Endothelial cell of umbilical vein (primary cell): ENCODE data around the gene LAMA4. TPM values are rescaled to one million over a fixed set of nuclear protein-coding genes. Genes with fewer than 3 reads are reported as not detected.

Experiments used
- BruUV-seq: library from RNA; stranded (reverse); fragments of 400-500 nt; replicated peaks from 2 replicates; lab custom pipeline; 2021; lab: Mats Ljungman, UMichigan
- CTCF ChIA-PET: fragments of 300-600, 350-600 bp; sonication (Branson Sonifier 250); formaldehyde crosslinking; loops from one replicate; lab custom pipeline; 2021; ENCODE audit warnings: antibody characterized with exemption, inconsistent platforms; lab: Charles Lee
- POLR2A ChIA-PET: fragments of 300-600, 350-600 bp; sonication (Branson Sonifier 250); formaldehyde crosslinking; loops from one replicate; lab custom pipeline; 2021; ENCODE audit warnings: antibody characterized with exemption, inconsistent platforms; lab: Charles Lee
- DNase-seq: peaks from one replicate; pipeline ENCODE4 v3.0.0-alpha.2; 2011; ENCODE audit warnings: low read depth, low spot score
- FAIRE-seq: peaks from 2 replicates; lab custom pipeline; 2011; peaks lifted over from hg19 to GRCh38; lab: Jason Lieb, UNC
- H2AFZ ChIP-seq: 2 replicates; pipeline ENCODE4 v1.6.0; 2012; ENCODE audit warnings: low read depth, low read length, control low read depth, inconsistent platforms
- H3K27ac ChIP-seq: 2 replicates; pipeline ENCODE4 v1.5.1; 2011; ENCODE audit warnings: low read depth, mild to moderate bottlenecking, control low read depth, low read length, moderate library complexity; ENCODE audit not compliant: insufficient read depth
- H3K27me3 ChIP-seq, 2 experiments: 2 replicates each; pipeline versions ENCODE4 v1.6.0 to v1.6.1; 2011; ENCODE audit warnings: low read length in 2 of 2, mixed read lengths in 1 of 2; ENCODE audit not compliant: control insufficient read depth in 2 of 2, insufficient read depth in 2 of 2
- H3K36me3 ChIP-seq, 2 experiments: 2 replicates in 1 of 2; 3 replicates in 1 of 2; pipeline ENCODE4 v1.5.1; 2011; ENCODE audit warnings: low read length in 2 of 2, mild to moderate bottlenecking in 1 of 2, moderate library complexity in 1 of 2; ENCODE audit not compliant: control insufficient read depth in 2 of 2, insufficient read depth in 2 of 2; ENCODE audit errors: extremely low read depth in 1 of 2
- H3K4me1 ChIP-seq: 3 replicates; pipeline ENCODE4 v1.5.1; 2011; ENCODE audit warnings: mild to moderate bottlenecking, low read length; ENCODE audit not compliant: control insufficient read depth, insufficient read depth; ENCODE audit errors: extremely low read depth
- H3K4me2 ChIP-seq: 2 replicates; pipeline ENCODE4 v1.6.1; 2011; ENCODE audit warnings: low read length, control low read depth, mixed read lengths; ENCODE audit not compliant: insufficient read depth
- H3K4me3 ChIP-seq, 3 experiments: fragments of 200-600 bp in 1 of 3; sonication (generic), shearing (Covaris generic) in 1 of 3; replicated peaks in 1 of 3; 2 replicates each; pipeline ENCODE4 v1.5.1; 2011 to 2016; ENCODE audit warnings: control low read depth in 3 of 3, low read length in 3 of 3, mild to moderate bottlenecking in 2 of 3, inconsistent platforms in 1 of 3, low read depth in 1 of 3, moderate library complexity in 1 of 3; ENCODE audit not compliant: insufficient read depth in 1 of 3
- H3K79me2 ChIP-seq: 2 replicates; pipeline ENCODE4 v1.6.0; 2012; ENCODE audit warnings: low read length, inconsistent platforms; ENCODE audit not compliant: control insufficient read depth, insufficient read depth
- H3K9ac ChIP-seq: replicated peaks from 2 replicates; pipeline ENCODE3; 2011; ENCODE audit warnings: low read length, control low read depth; ENCODE audit not compliant: insufficient read depth; ENCODE audit errors: extremely low read depth
- H3K9me1 ChIP-seq: replicated peaks from 3 replicates; pipeline ENCODE4 v1.6.0; 2011; ENCODE audit warnings: mild to moderate bottlenecking, low read length; ENCODE audit not compliant: control insufficient read depth, insufficient read depth; ENCODE audit errors: extremely low read depth
- H3K9me3 ChIP-seq: replicated peaks from 2 replicates; pipeline ENCODE4 v1.5.1; 2012; ENCODE audit warnings: low read length, inconsistent platforms; ENCODE audit not compliant: control insufficient read depth, insufficient read depth
- H4K20me1 ChIP-seq: replicated peaks from 2 replicates; pipeline ENCODE3; 2011; ENCODE audit warnings: mild to moderate bottlenecking, low read length; ENCODE audit not compliant: control insufficient read depth, insufficient read depth; ENCODE audit errors: extremely low read depth
- CTCF ChIP-seq, 2 donors: IDR thresholded peaks; 1 replicate in 1 of 2; 2 replicates in 1 of 2; pipeline ENCODE4 v1.5.1; 2011; ENCODE audit warnings: low read length in 2 of 2, mild to moderate bottlenecking in 2 of 2, moderate library complexity in 2 of 2, control low read depth in 1 of 2, inconsistent platforms in 1 of 2, low read depth in 1 of 2; ENCODE audit not compliant: insufficient read depth in 1 of 2; ENCODE audit errors: extremely low read depth in 1 of 2
- EZH2 ChIP-seq: IDR thresholded peaks from 2 replicates; pipeline ENCODE4 v1.6.1; 2012; ENCODE audit warnings: borderline replicate concordance, low read depth, mild to moderate bottlenecking, moderate library complexity, low read length, inconsistent platforms; ENCODE audit not compliant: severe bottlenecking
- FOS ChIP-seq: IDR thresholded peaks from 2 replicates; pipeline ENCODE4 v1.6.1; 2011; ENCODE audit warnings: mild to moderate bottlenecking, low read length, moderate library complexity, borderline replicate concordance; ENCODE audit not compliant: insufficient read depth
- GATA2 ChIP-seq: IDR thresholded peaks from 2 replicates; pipeline ENCODE4 v1.7.0; 2011; ENCODE audit warnings: low read depth, mild to moderate bottlenecking, moderate library complexity, mixed read lengths, low read length; ENCODE audit not compliant: insufficient read length, insufficient read depth
- JUN ChIP-seq: IDR thresholded peaks from 2 replicates; pipeline ENCODE4 v1.6.1; 2011; ENCODE audit warnings: borderline replicate concordance, low read depth; ENCODE audit not compliant: insufficient read length, insufficient read depth
- MAX ChIP-seq: IDR thresholded peaks from 2 replicates; pipeline ENCODE4 v1.6.1; 2011; ENCODE audit not compliant: insufficient read depth, insufficient read length
- MYC ChIP-seq: IDR thresholded peaks from one replicate; pipeline ENCODE4 v1.6.1; 2011; ENCODE audit warnings: mild to moderate bottlenecking, low read depth, low read length
- POLR2A ChIP-seq: IDR thresholded peaks from 2 replicates; pipeline ENCODE4 v1.6.1; 2012; ENCODE audit warnings: low read depth, mild to moderate bottlenecking, control low read depth, low read length
- POLR2AphosphoS5 ChIP-seq: IDR thresholded peaks from 2 replicates; pipeline ENCODE4 v1.6.1; 2012; ENCODE audit warnings: low read depth, mild to moderate bottlenecking, control low read depth, low read length, moderate library complexity; ENCODE audit not compliant: insufficient read depth
- dilution Hi-C: fragments of 300-500 bp; cut with MboI; formaldehyde crosslinking; loops from one replicate; pipeline ENCODE4 v1.15.0; 2019; ENCODE audit warnings: low sequenced_read_pairs; ENCODE audit not compliant: extremely low pct_ligation_motif_present
- intact Hi-C: fragments of 100-400 bp; cut with micrococcal nuclease; formaldehyde crosslinking; loops from one replicate; pipeline ENCODE4 v1.10.0; 2022
- polyA plus RNA-seq, 4 experiments: library from polyadenylated mRNA; depleted of rRNA in 3 of 4; stranded (reverse) in 3 of 4; unstranded in 1 of 4; fragments of >200 nt; gene quantifications; 2 replicates each; pipeline versions ENCODE4 v1.2.1 to v1.2.3, GENCODE V29; 2011 to 2012; ENCODE audit warnings: missing spikeins in 1 of 4
- total RNA-seq: library from RNA; stranded (reverse); gene quantifications from 2 replicates; pipeline ENCODE4 v1.2.3, GENCODE V29; 2021

The LAMA4 gene
- total and polyA plus RNA-seq, 2 donors (not counting 3 experiments of a cell fraction or from before 2014, with no cell fraction given) = 384 to 629 TPM

- ChIA-PET POLR2A (no interaction called here), CTCF (interaction anchor here (1.4 to 1.5 kb wide), 2 partner anchors 102 to 164 kb away, joined by 3 read pairs; no protein-coding TSS in a partner anchor)
- H3K4me3 ChIP-seq = no peak overlapping the region
- no TSS peak for BruUV-seq
- intact Hi-C loops (no loop called here), dilution Hi-C loops (no loop called here)
- H3K4me1 ChIP-seq = no peaks in the 10 kb centered on the region
- no peak overlapping the region for H3K4me2 ChIP-seq
- peaks cover 64 to 66% of the 10 kb centered on the region in 2 experiments for H3K36me3 ChIP-seq
- no peak for FAIRE-seq
- no peak overlapping the region for H2AFZ ChIP-seq
- no peak overlapping the region for H3K9ac ChIP-seq
- no peak overlapping the region for H3K27ac ChIP-seq
- DNase-seq = no peak
- TF ChIP-seq POLR2A (no peak), POLR2AphosphoS5 (no peak), CTCF (IDR thresholded peaks at IDR 0.05; ENCODE audit: extremely low read depth in 1 of 2, insufficient read depth in 1 of 2, low read depth in 1 of 2, low read length in 2 of 2) (no peak), GATA2 (no peak), MYC (no peak)
- H3K9me1 ChIP-seq = no peaks in the 10 kb centered on the region
- H3K27me3 ChIP-seq = no peaks in the 10 kb centered on the region
- H3K9me3 ChIP-seq = no peaks in the 10 kb centered on the region
- no peaks in the 10 kb centered on the region for H4K20me1 ChIP-seq
- no peaks in the 10 kb centered on the region for H3K79me2 ChIP-seq
Measured at GRCh38 chr6:112172540-112172939, 81.8 kb downstream of the LAMA4 start.

- CTCF ChIA-PET = interaction anchor here (0.5 kb wide), 1 partner anchor 110 kb away, joined by 3 read pairs; no protein-coding TSS in a partner anchor
- POLR2A ChIA-PET = no interaction called here
Measured at GRCh38 chr6:112169541-112169940, 84.8 kb downstream of the LAMA4 start.

More at GRCh38 chr6:112169541-112169940, 84.8 kb downstream of the LAMA4 start:
- no TSS peak for BruUV-seq
- dilution Hi-C loops (no loop called here), intact Hi-C loops (no loop called here)
- no peaks in the 10 kb centered on the region for H3K27me3 ChIP-seq
- H2AFZ ChIP-seq = no peak overlapping the region
- H3K4me1 ChIP-seq = no peaks in the 10 kb centered on the region
- H3K79me2 ChIP-seq = no peaks in the 10 kb centered on the region
- no peaks in the 10 kb centered on the region for H3K9me3 ChIP-seq
- peaks cover 56 to 57% of the 10 kb centered on the region in 2 experiments for H3K36me3 ChIP-seq
- TF ChIP-seq GATA2 = no peak
- no peak for TF ChIP-seq MYC
- no peak for TF ChIP-seq MAX
- TF ChIP-seq EZH2 = no peak
- no peak for TF ChIP-seq FOS
- no peak for TF ChIP-seq POLR2AphosphoS5
- no peak for TF ChIP-seq JUN
- TF ChIP-seq CTCF (IDR thresholded peaks at IDR 0.05; ENCODE audit: extremely low read depth in 1 of 2, insufficient read depth in 1 of 2, low read depth in 1 of 2, low read length in 2 of 2) = no peak
- TF ChIP-seq POLR2A = no peak
- H3K4me3 ChIP-seq = no peak overlapping the region
- H4K20me1 ChIP-seq = no peaks in the 10 kb centered on the region
- no peaks in the 10 kb centered on the region for H3K9me1 ChIP-seq
- H3K9ac ChIP-seq = no peak overlapping the region
- H3K4me2 ChIP-seq = no peak overlapping the region
- DNase-seq (no peak), FAIRE-seq (no peak)
- H3K27ac ChIP-seq = no peak overlapping the region
